GM12878 (cell line): Measurements from ENCODE around the gene ZNF92. TPM values are rescaled to one million over a fixed set of nuclear protein-coding genes. Genes with fewer than 3 reads are reported as not detected.
A peak's percentile ranks its signal among the peaks of the same experiment; 100 is the strongest.

ENCODE experiments used
- ATAC-seq: fragments of 200-7000 bp; cut with Tn5 transposase; 3 replicates; pipeline ENCODE4 v1.9.1; 2020; ENCODE audit warnings: mild to moderate bottlenecking, moderate library complexity
- BruUV-seq: library from RNA; stranded (reverse); fragments of 400-500 nt; replicated peaks from 2 replicates; lab custom pipeline; 2021; lab: Mats Ljungman, UMichigan
- CTCF ChIA-PET: fragments of 300-600 bp; sonication (Branson Sonifier 250); formaldehyde crosslinking; extraction: SDS; loops from one replicate; lab custom pipeline; 2021; ENCODE audit warnings: inconsistent platforms; lab: Yijun Ruan, JAX
- POLR2A ChIA-PET: fragments of 350-600 bp; formaldehyde crosslinking; extraction: SDS; loops from one replicate; lab custom pipeline; 2021; ENCODE audit warnings: inconsistent platforms; lab: Charles Lee
- RAD21 ChIA-PET: fragments of 300-600 bp; sonication (Branson Sonifier 250); formaldehyde crosslinking; loops from one replicate; lab custom pipeline; 2023; ENCODE audit warnings: antibody characterized with exemption; ENCODE audit not compliant: unreplicated experiment; lab: Charles Lee
- SMC1A ChIA-PET: fragments of 300-600 bp; sonication (Branson Sonifier 250); formaldehyde crosslinking; loops from one replicate; lab custom pipeline; 2023; ENCODE audit not compliant: unreplicated experiment, uncharacterized antibody; lab: Charles Lee
- DNase-seq: peaks from one replicate; pipeline ENCODE4 v3.0.0-alpha.2; 2011; ENCODE audit warnings: low read depth, low spot score
- FAIRE-seq: peaks from 3 replicates; lab custom pipeline; 2011; peaks lifted over from hg19 to GRCh38; lab: Jason Lieb, UNC
- H2AFZ ChIP-seq: 2 replicates; pipeline ENCODE4 v1.6.0; 2011; ENCODE audit warnings: low read depth, low read length, control low read depth; ENCODE audit not compliant: control insufficient read depth
- H3K27ac ChIP-seq: 2 replicates; pipeline ENCODE4 v1.5.1; 2011; ENCODE audit warnings: control low read depth; ENCODE audit not compliant: control insufficient read depth, insufficient read depth
- H3K27me3 ChIP-seq, 2 experiments: replicated peaks in 1 of 2; 2 replicates each; pipeline versions ENCODE4 v1.6.0 to v1.6.1; 2011; ENCODE audit warnings: low read length in 1 of 2; ENCODE audit not compliant: control insufficient read depth in 2 of 2, insufficient read depth in 2 of 2
- H3K36me3 ChIP-seq, 2 experiments: 2 replicates each; pipeline ENCODE4 v1.5.1; 2011; ENCODE audit warnings: low read length in 1 of 2; ENCODE audit not compliant: control insufficient read depth in 2 of 2, insufficient read depth in 2 of 2
- H3K4me1 ChIP-seq: 2 replicates; pipeline ENCODE4 v1.6.1; 2011; ENCODE audit warnings: mild to moderate bottlenecking, low read length, moderate library complexity, mixed read lengths; ENCODE audit not compliant: control insufficient read depth, insufficient read depth
- H3K4me2 ChIP-seq: 2 replicates; pipeline ENCODE4 v1.6.0; 2011; ENCODE audit warnings: control low read depth; ENCODE audit not compliant: control insufficient read depth, insufficient read depth
- H3K4me3 ChIP-seq: fragments of 200-600 bp; sonication (generic); 2 replicates; pipeline ENCODE4 v1.5.1; 2016
- H3K79me2 ChIP-seq: 2 replicates; pipeline ENCODE4 v1.6.0; 2011; ENCODE audit warnings: low read length; ENCODE audit not compliant: control insufficient read depth, insufficient read depth
- H3K9ac ChIP-seq: 2 replicates; pipeline ENCODE4 v1.8.0; 2011; ENCODE audit warnings: low read length, control low read depth, mixed read lengths; ENCODE audit not compliant: control insufficient read depth, insufficient read depth
- H3K9me3 ChIP-seq: replicated peaks from 3 replicates; pipeline ENCODE4 v1.5.1; 2011; ENCODE audit warnings: mild to moderate bottlenecking, low read length; ENCODE audit not compliant: control insufficient read depth, insufficient read depth
- H4K20me1 ChIP-seq: 2 replicates; pipeline ENCODE4 v1.6.0; 2011; ENCODE audit not compliant: control insufficient read depth, insufficient read depth
- BCL11A ChIP-seq: IDR thresholded peaks from 2 replicates; pipeline ENCODE4 v1.6.1; 2011; ENCODE audit warnings: low read depth, low read length
- CBFB ChIP-seq: IDR thresholded peaks from 2 replicates; pipeline ENCODE4 v1.6.1; 2016; ENCODE audit warnings: antibody characterized with exemption, low read depth
- CBX5 ChIP-seq: sonication (generic); IDR thresholded peaks from 2 replicates; pipeline ENCODE4 v1.6.1; 2016; ENCODE audit warnings: low read depth, moderate library complexity, mild to moderate bottlenecking, inconsistent platforms
- CEBPB ChIP-seq, 2 experiments: fragments of 150-350 bp in 1 of 2; IDR thresholded peaks; 2 replicates each; pipeline ENCODE4 v1.6.1; 2012 to 2014; ENCODE audit warnings: low read depth in 2 of 2, low read length in 2 of 2, borderline replicate concordance in 1 of 2, inconsistent platforms in 1 of 2
- CHD1 ChIP-seq: IDR thresholded peaks from 2 replicates; pipeline ENCODE4 v1.6.1; 2012; ENCODE audit warnings: low read depth, low read length, improper control_type of control experiment
- CHD4 ChIP-seq: fragments of 200-600 bp; sonication (generic); IDR thresholded peaks from 2 replicates; pipeline ENCODE4 v1.6.1; 2016; ENCODE audit warnings: mild to moderate bottlenecking
- EZH2 ChIP-seq: IDR thresholded peaks from 2 replicates; pipeline ENCODE4 v1.6.1; 2012; ENCODE audit warnings: low read depth, mild to moderate bottlenecking, control low read depth, inconsistent platforms, low read length, borderline replicate concordance; ENCODE audit not compliant: control insufficient read depth
- GATAD2B ChIP-seq: fragments of 450-650 bp; conservative IDR thresholded peaks from 2 replicates; pipeline ENCODE4 v1.6.1; 2017; ENCODE audit warnings: low read depth, mild to moderate bottlenecking, moderate library complexity
- HDAC2 ChIP-seq: fragments of 200-600 bp; sonication (generic); IDR thresholded peaks from 2 replicates; pipeline ENCODE4 v1.6.1; 2017
- JUND ChIP-seq: IDR thresholded peaks from 2 replicates; pipeline ENCODE4 v1.6.1; 2012; ENCODE audit warnings: low read depth, mild to moderate bottlenecking, low read length, improper control_type of control experiment, moderate library complexity
- MTA3 ChIP-seq: IDR thresholded peaks from 2 replicates; pipeline ENCODE4 v1.6.1; 2012; ENCODE audit warnings: low read length, inconsistent platforms, borderline replicate concordance
- PBX3 ChIP-seq: IDR thresholded peaks from 2 replicates; pipeline ENCODE4 v1.6.1; 2011; ENCODE audit warnings: mild to moderate bottlenecking, low read depth, low read length, moderate library complexity; ENCODE audit not compliant: insufficient replicate concordance
- RB1 ChIP-seq: fragments of 450-650 bp; formaldehyde crosslinking; IDR thresholded peaks from 2 replicates; pipeline ENCODE4 v1.6.1; 2017; ENCODE audit warnings: mild to moderate bottlenecking, borderline replicate concordance
- RUNX3 ChIP-seq: IDR thresholded peaks from 2 replicates; pipeline ENCODE4 v1.6.1; 2012; ENCODE audit warnings: low read length, inconsistent platforms
- SIN3A ChIP-seq: IDR thresholded peaks from 2 replicates; pipeline ENCODE4 v1.6.1; 2012; ENCODE audit warnings: low read depth, low read length, improper control_type of control experiment
- SMAD5 ChIP-seq: IDR thresholded peaks from 2 replicates; pipeline ENCODE4 v1.6.1; 2016; ENCODE audit warnings: antibody characterized with exemption, low read depth
- SMARCA5 ChIP-seq: fragments of 450-650 bp; IDR thresholded peaks from 2 replicates; pipeline ENCODE4 v1.6.1; 2017; ENCODE audit warnings: mild to moderate bottlenecking
- SP1 ChIP-seq: IDR thresholded peaks from one replicate; pipeline ENCODE4 v1.6.1; 2011; ENCODE audit warnings: low read depth, low read length
- TCF7 ChIP-seq: IDR thresholded peaks from 2 replicates; pipeline ENCODE4 v1.6.1; 2014; ENCODE audit warnings: antibody characterized with exemption, borderline replicate concordance
- ZZZ3 ChIP-seq: IDR thresholded peaks from 2 replicates; pipeline ENCODE4 v1.6.1; 2011; ENCODE audit warnings: low read depth; ENCODE audit not compliant: control insufficient read depth, insufficient read length
- WGBS: methylation state at CpG from one replicate; pipeline ENCODE4 v1.1.6; 2016; ENCODE audit warnings: low lambda C conversion rate; ENCODE audit not compliant: insufficient replicate concordance, insufficient coverage; ENCODE audit errors: missing lambda C conversion rate; 5-methylcytosine and 5-hydroxymethylcytosine counted together
- in situ Hi-C: fragments of 300-500 bp; cut with MboI; formaldehyde crosslinking; loops from 9 replicates; pipeline ENCODE4 v1.14.3; 2018; ENCODE audit warnings: mixed read lengths
- intact Hi-C: fragments of 100-400 bp; cut with micrococcal nuclease; formaldehyde crosslinking; loops from one replicate; pipeline ENCODE4 v1.14.2; 2022; ENCODE audit not compliant: unreplicated experiment
- polyA plus RNA-seq, 11 experiments: library from polyadenylated mRNA; depleted of rRNA in 4 of 11; unstranded in 6 of 11; stranded (reverse) in 5 of 11; fragments of >200 nt; fragmentation: Nextera tagmentation in 4 of 11; fragmentation: Illumina TruSeq in 1 of 11; extraction: Ambion mirVana in 4 of 11; extraction: Trizol in 1 of 11; gene quantifications; 1 replicate in 1 of 11; 2 replicates in 10 of 11; pipeline versions ENCODE4 v1.2.1 to v1.2.3, GENCODE V29; 2011 to 2016; ENCODE audit warnings: inconsistent platforms in 2 of 11, missing spikeins in 2 of 11, low read depth in 1 of 11
- total RNA-seq, 4 experiments: library from RNA; depleted of rRNA in 3 of 4; stranded (reverse); fragments of >200 nt in 3 of 4; fragmentation: Illumina TruSeq in 1 of 4; extraction: Trizol in 1 of 4; gene quantifications; 2 replicates each; pipeline versions ENCODE4 v1.2.1 to v1.2.3, GENCODE V29; 2013 to 2021

Gene ZNF92
- total and polyA plus RNA-seq, 10 of the 15 experiments (the other 5 are each of a cell fraction or from before 2014, with no cell fraction given): 6.7 to 27.6 (median 14.3) TPM

- TF ChIP-seq CHD1 (no peak), SP1 (peak; percentile 22), CHD4 (no peak)
- TF ChIP-seq, all 136 proteins: peak for 28
These were observed 16.9 kb downstream of the ZNF92 start (continued) for GRCh38 chr7:65390588-65390987.

- no peak overlapping the region for H3K9ac ChIP-seq
- H4K20me1 ChIP-seq: no peaks in the 10 kb centered on the region
- H3K27ac ChIP-seq: no peak overlapping the region
- no peak overlapping the region for H3K4me2 ChIP-seq
- H3K4me1 ChIP-seq: no peaks in the 10 kb centered on the region
- H3K27me3 ChIP-seq: no peaks in the 10 kb centered on the region
- no peak overlapping the region for H3K4me3 ChIP-seq
- ATAC-seq (no peak), FAIRE-seq (no peak), DNase-seq (no peak)
- H3K79me2 ChIP-seq: peaks cover 12% of the 10 kb centered on the region
- intact Hi-C loops: loop anchor here (10.0 kb wide), 1 partner anchor 733 kb away; the partner anchor contains the start of gene ZNF107
- H3K36me3 ChIP-seq: peaks cover 6 to 30% of the 10 kb centered on the region in 2 experiments; a peak in 3 of 4 replicates
- in situ Hi-C loops: loop anchor here (25.0 kb wide), 1 partner anchor 710 kb away; no protein-coding TSS in a partner anchor
- POLR2A ChIA-PET: no interaction called here
- RAD21 ChIA-PET: interaction anchor here (0.5 kb wide), 1 partner anchor 846 kb away, joined by 3 read pairs; no protein-coding TSS in a partner anchor
- 97% methylated on average over 4 of the region's 4 CpGs for WGBS
- TF ChIP-seq EZH2 (no peak), MTA3 (no peak), RUNX3 (no peak), RB1 (no peak), PBX3 (no peak), HDAC2 (no peak), BCL11A (no peak), CBFB (no peak), SIN3A (no peak), ZZZ3 (no peak), JUND (no peak), SMAD5 (no peak), SMARCA5 (no peak), CBX5 (no peak), GATAD2B (no peak), CEBPB (IDR thresholded peaks at IDR 0.05; ENCODE audit: borderline replicate concordance in 1 of 2, low read depth in 2 of 2, low read length in 2 of 2) (no peak), SP1 (no peak), TCF7 (no peak)
- BruUV-seq: no TSS peak
- no peak overlapping the region for H2AFZ ChIP-seq
- H3K9me3 ChIP-seq: peaks cover 22% of the 10 kb centered on the region
- SMC1A ChIA-PET: interaction anchor here (3.4 kb wide), 1 partner anchor 16 kb away, joined by 13 read pairs; no protein-coding TSS in a partner anchor
- CTCF ChIA-PET: interaction anchor here (0.7 kb wide), 1 partner anchor 15 kb away, joined by 3 read pairs; no protein-coding TSS in a partner anchor
These were observed 24.1 kb downstream of the ZNF92 start for GRCh38 chr7:65397730-65398142.
